Ishikawa (cell line): ENCODE measurements around the gene UBE3B.

ENCODE experiments used
- CEBPB ChIP-seq: IDR thresholded peaks from 2 replicates; pipeline ENCODE4 v1.6.1; 2012
- EP300 ChIP-seq: IDR thresholded peaks from 2 replicates; pipeline ENCODE4 v1.6.1; 2012; ENCODE audit warnings: borderline replicate concordance
- RAD21 ChIP-seq: IDR thresholded peaks from 2 replicates; pipeline ENCODE4 v1.6.1; 2012; ENCODE audit warnings: low read depth
- TAF1 ChIP-seq: IDR thresholded peaks from 2 replicates; pipeline ENCODE4 v1.6.1; 2012; ENCODE audit warnings: low read depth, mild to moderate bottlenecking
- TCF12 ChIP-seq: IDR thresholded peaks from 2 replicates; pipeline ENCODE4 v1.6.1; 2012; ENCODE audit warnings: low read depth
- TF ChIP-seq, protein P1 (sequence below): IDR thresholded peaks from 2 replicates; pipeline ENCODE4 v1.6.1; 2012
- TF ChIP-seq, protein P2 (sequence below): IDR thresholded peaks from 2 replicates; pipeline ENCODE4 v1.6.1; 2012; ENCODE audit warnings: low read depth, mild to moderate bottlenecking

DNA sequence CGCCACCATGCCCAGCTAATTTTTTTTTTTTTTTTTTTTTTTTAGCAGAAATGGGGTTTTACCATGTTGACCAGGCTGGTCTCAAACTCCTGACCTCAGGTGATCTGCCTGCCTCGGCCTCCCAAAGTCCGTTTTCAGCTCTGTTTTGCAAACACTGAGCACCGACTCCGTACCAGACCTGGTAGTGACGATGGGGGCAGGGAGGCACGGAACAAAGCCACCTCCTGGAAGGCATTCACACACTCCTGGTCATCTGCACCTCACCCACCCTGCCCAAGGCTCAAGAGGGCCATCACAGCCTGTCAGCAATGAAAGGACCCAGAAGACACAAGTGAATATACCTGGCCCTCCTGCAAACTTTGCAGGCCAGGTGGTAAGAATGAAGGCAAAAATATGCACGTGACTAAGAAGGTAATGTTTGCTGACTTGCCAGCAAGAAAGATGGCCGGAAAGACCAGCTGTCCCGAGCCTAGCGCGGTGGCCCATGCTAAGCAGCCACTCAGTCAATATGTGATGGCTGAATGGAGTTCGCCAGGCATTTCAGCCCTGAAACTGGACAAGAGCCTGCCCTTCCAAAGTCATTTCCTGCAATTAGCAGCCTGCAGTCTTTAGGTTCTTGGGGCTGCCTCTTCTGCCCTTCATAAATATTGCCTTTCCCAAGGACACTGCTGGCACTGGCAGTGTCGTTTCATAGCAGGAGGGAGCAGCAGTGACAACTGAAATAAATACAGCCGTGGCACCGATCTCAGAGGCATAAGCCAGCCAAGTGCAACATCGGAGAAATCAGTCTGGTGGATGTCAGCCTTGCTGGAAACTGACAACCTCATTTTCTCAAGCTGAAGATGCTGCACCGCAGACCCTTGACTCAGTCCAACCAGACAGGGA, 78.2 kb downstream of the UBE3B start:
- TF ChIP-seq EP300: no peak
- TF ChIP-seq TAF1: no peak
- TF ChIP-seq RAD21: no peak
- TF ChIP-seq, protein P1, sequence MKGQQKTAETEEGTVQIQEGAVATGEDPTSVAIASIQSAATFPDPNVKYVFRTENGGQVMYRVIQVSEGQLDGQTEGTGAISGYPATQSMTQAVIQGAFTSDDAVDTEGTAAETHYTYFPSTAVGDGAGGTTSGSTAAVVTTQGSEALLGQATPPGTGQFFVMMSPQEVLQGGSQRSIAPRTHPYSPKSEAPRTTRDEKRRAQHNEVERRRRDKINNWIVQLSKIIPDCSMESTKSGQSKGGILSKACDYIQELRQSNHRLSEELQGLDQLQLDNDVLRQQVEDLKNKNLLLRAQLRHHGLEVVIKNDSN: no peak
- no peak for TF ChIP-seq CEBPB
- TF ChIP-seq TCF12: no peak
- TF ChIP-seq, protein P2, sequence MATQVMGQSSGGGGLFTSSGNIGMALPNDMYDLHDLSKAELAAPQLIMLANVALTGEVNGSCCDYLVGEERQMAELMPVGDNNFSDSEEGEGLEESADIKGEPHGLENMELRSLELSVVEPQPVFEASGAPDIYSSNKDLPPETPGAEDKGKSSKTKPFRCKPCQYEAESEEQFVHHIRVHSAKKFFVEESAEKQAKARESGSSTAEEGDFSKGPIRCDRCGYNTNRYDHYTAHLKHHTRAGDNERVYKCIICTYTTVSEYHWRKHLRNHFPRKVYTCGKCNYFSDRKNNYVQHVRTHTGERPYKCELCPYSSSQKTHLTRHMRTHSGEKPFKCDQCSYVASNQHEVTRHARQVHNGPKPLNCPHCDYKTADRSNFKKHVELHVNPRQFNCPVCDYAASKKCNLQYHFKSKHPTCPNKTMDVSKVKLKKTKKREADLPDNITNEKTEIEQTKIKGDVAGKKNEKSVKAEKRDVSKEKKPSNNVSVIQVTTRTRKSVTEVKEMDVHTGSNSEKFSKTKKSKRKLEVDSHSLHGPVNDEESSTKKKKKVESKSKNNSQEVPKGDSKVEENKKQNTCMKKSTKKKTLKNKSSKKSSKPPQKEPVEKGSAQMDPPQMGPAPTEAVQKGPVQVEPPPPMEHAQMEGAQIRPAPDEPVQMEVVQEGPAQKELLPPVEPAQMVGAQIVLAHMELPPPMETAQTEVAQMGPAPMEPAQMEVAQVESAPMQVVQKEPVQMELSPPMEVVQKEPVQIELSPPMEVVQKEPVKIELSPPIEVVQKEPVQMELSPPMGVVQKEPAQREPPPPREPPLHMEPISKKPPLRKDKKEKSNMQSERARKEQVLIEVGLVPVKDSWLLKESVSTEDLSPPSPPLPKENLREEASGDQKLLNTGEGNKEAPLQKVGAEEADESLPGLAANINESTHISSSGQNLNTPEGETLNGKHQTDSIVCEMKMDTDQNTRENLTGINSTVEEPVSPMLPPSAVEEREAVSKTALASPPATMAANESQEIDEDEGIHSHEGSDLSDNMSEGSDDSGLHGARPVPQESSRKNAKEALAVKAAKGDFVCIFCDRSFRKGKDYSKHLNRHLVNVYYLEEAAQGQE: no peak
